Fibroblast of lung (primary cell): ENCODE data around the gene ATP2B3.

ENCODE experiments used
- CTCF ChIP-seq, 2 donors: IDR thresholded peaks in 1 of 2; conservative IDR thresholded peaks in 1 of 2; 1 replicate in 1 of 2; 2 replicates in 1 of 2; pipeline ENCODE4 v1.5.1; 2011 to 2012; ENCODE audit warnings: low read length in 2 of 2, control low read depth in 1 of 2, inconsistent platforms in 1 of 2, low read depth in 1 of 2, mild to moderate bottlenecking in 1 of 2
- EZH2 ChIP-seq: IDR thresholded peaks from 2 replicates; pipeline ENCODE4 v1.5.1; 2012; ENCODE audit warnings: low read length, control low read depth, mild to moderate bottlenecking; ENCODE audit errors: missing control alignments

DNA sequence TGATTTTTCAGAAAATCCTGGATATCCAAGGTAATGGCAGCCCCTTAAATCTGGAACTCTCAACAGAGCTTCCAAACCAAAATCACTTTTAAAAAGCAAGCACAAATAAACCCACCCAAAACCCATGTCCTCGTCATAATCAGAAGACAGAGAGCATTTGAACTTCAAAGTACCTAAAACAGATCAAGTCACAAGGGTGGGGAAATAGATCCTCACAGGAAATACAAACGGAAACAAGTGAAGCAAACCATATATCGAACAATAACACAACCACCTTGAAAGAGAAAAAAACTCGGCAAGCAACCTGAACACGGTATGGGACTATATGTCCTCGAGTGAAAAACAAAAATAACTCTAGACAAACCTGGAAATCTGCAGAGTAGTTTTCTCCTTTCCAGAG, 97.4 kb downstream of the ATP2B3 start:
- no peak for TF ChIP-seq CTCF (conservative IDR thresholded peaks at IDR 0.05 in 1 of 2, IDR thresholded peaks at IDR 0.05 in 1 of 2; ENCODE audit: low read depth in 1 of 2, low read length in 2 of 2)
- no peak for TF ChIP-seq EZH2
